CD14-positive monocyte (primary cell): ENCODE data around the gene HOXA13. TPM values are rescaled to one million over a fixed set of nuclear protein-coding genes. Genes with fewer than 3 reads are reported as not detected.

Source experiments
- DNase-seq, 3 donors: peaks; one replicate each; pipeline ENCODE4 v3.0.0-alpha.2; 2011 to 2022
- H2AFZ ChIP-seq: 2 replicates; pipeline ENCODE4 v1.6.0; 2012; ENCODE audit warnings: mild to moderate bottlenecking, low read depth, low read length, inconsistent platforms; ENCODE audit not compliant: insufficient read depth, poor library complexity, severe bottlenecking
- H3K27ac ChIP-seq, 2 donors: 1 replicate in 1 of 2; 2 replicates in 1 of 2; pipeline ENCODE4 v1.5.1; 2012 to 2013; ENCODE audit warnings: low read length in 2 of 2, control low read depth in 1 of 2, inconsistent platforms in 1 of 2, low read depth in 1 of 2, mild to moderate bottlenecking in 1 of 2
- H3K27me3 ChIP-seq, 2 donors: one replicate each; pipeline versions ENCODE4 v1.6.0 to v1.6.1; 2011 to 2013; ENCODE audit warnings: low read length in 2 of 2; ENCODE audit not compliant: control insufficient read depth in 2 of 2, insufficient read depth in 2 of 2
- H3K36me3 ChIP-seq, 2 donors: replicated peaks in 1 of 2; 1 replicate in 1 of 2; 2 replicates in 1 of 2; pipeline versions ENCODE4 v1.5.1 to v1.6.1; 2012 to 2013; ENCODE audit warnings: low read length in 2 of 2, control low read depth in 1 of 2, inconsistent platforms in 1 of 2, mild to moderate bottlenecking in 1 of 2; ENCODE audit not compliant: insufficient read depth in 2 of 2, control insufficient read depth in 1 of 2
- H3K4me1 ChIP-seq, 2 donors: 1 replicate in 1 of 2; 2 replicates in 1 of 2; pipeline versions ENCODE4 v1.5.1 to v1.6.1; 2012 to 2013; ENCODE audit warnings: low read length in 2 of 2, control low read depth in 1 of 2, inconsistent platforms in 1 of 2, mild to moderate bottlenecking in 1 of 2, moderate library complexity in 1 of 2; ENCODE audit not compliant: insufficient read depth in 2 of 2, control insufficient read depth in 1 of 2
- H3K4me2 ChIP-seq: replicated peaks from 2 replicates; pipeline ENCODE3; 2012; ENCODE audit warnings: low read length, moderate library complexity, mild to moderate bottlenecking; ENCODE audit not compliant: poor library complexity, severe bottlenecking; ENCODE audit errors: extremely low read depth
- H3K4me3 ChIP-seq, 3 experiments: fragments of 200-600 bp in 1 of 3; sonication (generic) in 1 of 3; replicated peaks in 1 of 3; 1 replicate in 2 of 3; 2 replicates in 1 of 3; pipeline ENCODE4 v1.5.1; 2011 to 2013; ENCODE audit warnings: low read length in 3 of 3, mild to moderate bottlenecking in 3 of 3, control low read depth in 2 of 3, low read depth in 2 of 3, inconsistent platforms in 1 of 3, moderate library complexity in 1 of 3
- H3K79me2 ChIP-seq: 2 replicates; pipeline ENCODE4 v1.6.0; 2012; ENCODE audit warnings: mild to moderate bottlenecking, control low read depth, inconsistent platforms, low read length, moderate library complexity; ENCODE audit not compliant: insufficient read depth
- H3K9ac ChIP-seq: 2 replicates; pipeline ENCODE4 v1.6.0; 2017; ENCODE audit warnings: low read length, mild to moderate bottlenecking; ENCODE audit not compliant: insufficient read depth, poor library complexity, severe bottlenecking
- H3K9me3 ChIP-seq, 2 donors: replicated peaks in 1 of 2; 1 replicate in 1 of 2; 2 replicates in 1 of 2; pipeline versions ENCODE4 v1.5.1 to v1.6.1; 2012 to 2013; ENCODE audit warnings: low read length in 2 of 2, control low read depth in 1 of 2; ENCODE audit not compliant: control insufficient read depth in 1 of 2, insufficient read depth in 1 of 2
- H4K20me1 ChIP-seq: 2 replicates; pipeline ENCODE4 v1.6.0; 2012; ENCODE audit warnings: mild to moderate bottlenecking, low read length, control low read depth, moderate library complexity; ENCODE audit not compliant: insufficient read depth
- H3K27ac Mint-ChIP-seq, 7 donors: one replicate each; pipeline ENCODE4 v1.8.0; 2020; ENCODE audit warnings: mild to moderate bottlenecking in 7 of 7, mixed read lengths in 7 of 7, moderate library complexity in 6 of 7, inconsistent platforms in 2 of 7
- H3K27me3 Mint-ChIP-seq, 3 donors: one replicate each; pipeline ENCODE4 v1.8.0; 2021 to 2022; ENCODE audit warnings: low read depth in 3 of 3, mild to moderate bottlenecking in 3 of 3, mixed read lengths in 3 of 3, moderate library complexity in 3 of 3, inconsistent platforms in 1 of 3
- H3K36me3 Mint-ChIP-seq, 2 donors: one replicate each; pipeline ENCODE4 v1.8.0; 2020; ENCODE audit warnings: mixed read lengths in 2 of 2, inconsistent platforms in 1 of 2, mild to moderate bottlenecking in 1 of 2
- H3K4me1 Mint-ChIP-seq: one replicate; pipeline ENCODE4 v1.8.0; 2020; ENCODE audit warnings: mild to moderate bottlenecking, mixed read lengths
- H3K4me3 Mint-ChIP-seq, 2 donors: one replicate each; pipeline ENCODE4 v1.8.0; 2020; ENCODE audit warnings: mild to moderate bottlenecking in 2 of 2, mixed read lengths in 2 of 2, moderate library complexity in 1 of 2
- H3K9me3 Mint-ChIP-seq, 7 donors: one replicate each; pipeline ENCODE4 v1.8.0; 2020 to 2022; ENCODE audit warnings: mixed read lengths in 7 of 7, mild to moderate bottlenecking in 6 of 7, moderate library complexity in 6 of 7, inconsistent platforms in 2 of 7
- CTCF ChIP-seq: fragments of 200-600 bp; IDR thresholded peaks from one replicate; pipeline ENCODE4 v1.8.0; 2022; ENCODE audit warnings: antibody characterized with exemption, mild to moderate bottlenecking
- WGBS: methylation state at CpG from one replicate; pipeline ENCODE4 v1.1.5; 2013; ENCODE audit warnings: missing lambda C conversion rate; ENCODE audit not compliant: insufficient coverage; 5-methylcytosine and 5-hydroxymethylcytosine counted together
- intact Hi-C, 2 donors: fragments of 100-400 bp; cut with micrococcal nuclease; formaldehyde crosslinking; loops; one replicate each; pipeline versions ENCODE4 v1.15.0 to v1.15.1; 2023
- polyA plus RNA-seq, 3 donors: library from polyadenylated mRNA; depleted of rRNA in 1 of 3; unstranded in 2 of 3; stranded (reverse) in 1 of 3; fragments of 300-500 nt in 2 of 3; fragments of >200 nt in 1 of 3; fragmentation: Illumina TruSeq in 2 of 3; gene quantifications; 1 replicate in 2 of 3; 2 replicates in 1 of 3; pipeline ENCODE4 v1.2.3, GENCODE V29; 2012 to 2021

Gene HOXA13
- polyA plus RNA-seq, 3 donors = not detected

DNA sequence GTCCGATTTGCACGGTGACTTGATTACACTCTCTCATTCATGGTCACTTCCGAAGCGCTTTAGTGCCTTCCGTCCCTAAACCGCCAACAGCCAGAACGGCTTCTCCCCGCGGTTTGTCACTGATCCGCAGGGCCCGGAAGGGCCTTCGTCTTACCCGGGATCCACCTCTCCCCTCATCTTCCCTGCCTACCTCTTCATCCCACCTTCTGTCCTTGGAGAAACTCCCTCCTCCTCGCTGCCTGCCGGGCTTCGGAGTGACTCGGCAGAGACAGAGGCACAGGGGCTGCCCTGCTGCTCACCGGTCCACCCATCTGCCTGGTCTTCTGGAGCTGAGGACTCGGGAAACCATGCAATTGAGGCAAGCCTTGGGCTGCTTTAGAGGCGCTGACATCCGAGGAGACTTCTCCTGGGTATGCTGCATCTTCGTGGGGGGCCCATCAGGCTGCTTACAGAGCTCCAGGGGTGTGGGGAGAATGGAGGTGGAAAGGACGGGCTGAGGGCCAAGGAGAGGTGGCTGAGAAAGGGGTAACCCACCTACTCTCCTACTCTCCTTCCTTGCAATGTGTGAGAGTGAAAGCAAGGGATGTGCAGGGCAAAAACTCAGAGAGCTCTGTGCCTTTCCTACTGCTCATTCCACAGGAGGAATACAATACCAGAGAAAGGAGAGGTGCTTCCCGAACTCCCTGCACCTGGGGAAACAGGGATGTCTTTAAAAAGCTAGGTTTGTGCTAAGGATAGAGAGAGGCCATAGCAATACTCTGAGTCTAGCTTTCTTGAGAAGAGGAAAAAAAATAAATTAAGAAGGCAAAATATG, 13.8 kb downstream of the HOXA13 start:
- peaks cover 90 to 99% of the 10 kb centered on the region in 2 donors for H3K27me3 ChIP-seq
- no peak overlapping the region for H2AFZ ChIP-seq
- peaks cover 49 to 51% of the 10 kb centered on the region in 2 donors for H3K4me1 ChIP-seq
- H3K9ac ChIP-seq = no peak overlapping the region
- intact Hi-C loops = loop anchor here (5.0 kb wide), 1 partner anchor 34 kb away; the partner anchor contains the start of gene HOXA3 (in 2 of the 2)
- H3K4me1 Mint-ChIP-seq = peaks cover 62% of the 10 kb centered on the region
- DNase-seq = no peak
- no peaks in the 10 kb centered on the region for H3K36me3 ChIP-seq
- peak overlapping the region; percentile 72 to 93 for H3K4me3 Mint-ChIP-seq
- H3K4me2 ChIP-seq = peak overlapping the region; percentile 76
- no peak overlapping the region for H3K27ac Mint-ChIP-seq
- H3K9me3 Mint-ChIP-seq = peaks cover 3 to 57% (median 38%) of the 10 kb centered on the region in 7 donors
- H3K36me3 Mint-ChIP-seq = peaks cover 18 to 33% of the 10 kb centered on the region in 2 donors
- peaks cover 11 to 68% of the 10 kb centered on the region in 2 donors for H3K9me3 ChIP-seq
- no peaks in the 10 kb centered on the region for H4K20me1 ChIP-seq
- TF ChIP-seq CTCF = no peak
- no peaks in the 10 kb centered on the region for H3K79me2 ChIP-seq
- H3K27me3 Mint-ChIP-seq = peaks cover 97 to 99% (median 99%) of the 10 kb centered on the region in 3 donors
- no peak overlapping the region for H3K27ac ChIP-seq
- 2% methylated on average over 19 of the region's 24 CpGs for WGBS
- H3K4me3 ChIP-seq = peak overlapping the region in 1 of 3 experiments; percentile 71

DNA sequence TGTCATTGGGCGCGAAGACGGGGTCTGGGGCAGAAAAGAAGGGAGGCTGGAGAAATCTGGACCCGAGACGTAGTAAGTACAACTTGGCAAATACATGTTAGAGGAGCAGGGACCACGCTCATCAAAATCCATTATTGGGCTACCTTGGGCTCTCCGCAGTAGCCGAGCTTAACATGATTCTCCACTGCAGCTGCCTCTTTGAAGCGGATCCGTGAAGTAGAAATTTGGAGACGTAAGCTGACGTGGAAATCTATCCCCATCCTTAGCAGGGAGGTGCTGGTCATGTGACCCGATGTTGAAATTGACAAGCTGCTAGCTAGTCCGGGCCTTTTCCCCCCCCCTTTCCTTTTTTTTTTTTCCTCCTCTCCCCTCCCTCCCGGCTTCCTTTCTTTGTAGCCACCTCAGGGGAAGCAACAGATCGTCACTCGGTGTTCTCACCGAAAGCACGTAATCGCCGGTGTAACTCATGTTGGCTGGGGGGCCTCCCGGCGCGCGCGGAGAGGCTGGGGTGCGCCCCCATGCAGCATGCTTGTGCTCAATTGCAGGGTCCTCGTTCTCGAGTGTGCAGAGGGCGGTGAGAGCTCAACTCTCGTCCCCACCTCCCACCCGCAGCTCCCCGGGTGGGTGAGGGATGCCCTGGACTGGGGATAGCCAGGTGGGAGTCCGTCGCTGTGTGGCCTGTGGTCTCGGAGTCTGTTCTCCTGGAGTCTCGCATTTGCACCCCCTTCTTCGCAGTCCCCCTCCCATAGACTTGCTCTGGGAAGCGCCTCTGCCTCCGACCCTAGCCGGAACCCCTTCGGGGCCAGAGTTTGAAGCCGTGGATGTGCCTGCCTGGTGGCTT, 14.7 kb downstream of the HOXA13 start, which contains the start of gene HOXA11:
HOXA11 (minus strand) TSS at position 220 of the 841 bp plus-strand sequence; CDS start at position 132, 88 bp downstream.
- intact Hi-C loops = loop anchor here (5.0 kb wide), 1 partner anchor 33 kb away; the partner anchor contains the start of gene HOXA3 (in 2 of the 2)
- peaks cover 49 to 51% of the 10 kb centered on the region in 2 donors for H3K4me1 ChIP-seq
- peaks cover 18 to 34% of the 10 kb centered on the region in 2 donors for H3K36me3 Mint-ChIP-seq
- peaks cover 64% of the 10 kb centered on the region for H3K4me1 Mint-ChIP-seq
- H3K27ac Mint-ChIP-seq = peak within 1 kb of the TSS in 1 of 7 donors; percentile 47
- no peak for TF ChIP-seq CTCF
- H3K9me3 ChIP-seq = peaks cover 11 to 59% of the 10 kb centered on the region in 2 donors
- peaks cover 86 to 99% of the 10 kb centered on the region in 2 donors for H3K27me3 ChIP-seq
- peak within 1 kb of the TSS; percentile 76 for H3K4me2 ChIP-seq
- H2AFZ ChIP-seq = peak within 1 kb of the TSS; percentile 58
- H3K4me3 Mint-ChIP-seq = peak within 1 kb of the TSS; percentile 72 to 93
- no peak within 1 kb of the TSS for H3K27ac ChIP-seq
- H3K9ac ChIP-seq = no peak within 1 kb of the TSS
- H3K4me3 ChIP-seq = peak within 1 kb of the TSS in 2 of 3 experiments; percentile 20 to 71
- no peaks in the 10 kb centered on the region for H4K20me1 ChIP-seq
- peaks cover 96 to 99% (median 99%) of the 10 kb centered on the region in 3 donors for H3K27me3 Mint-ChIP-seq
- peak in 2 of 3 donors; percentile 58 to 76 for DNase-seq
- H3K79me2 ChIP-seq = no peaks in the 10 kb centered on the region
- H3K9me3 Mint-ChIP-seq = peaks cover 3 to 52% (median 38%) of the 10 kb centered on the region in 7 donors
- H3K36me3 ChIP-seq = no peaks in the 10 kb centered on the region
- WGBS = 6% methylated on average over 34 of the region's 43 CpGs
